WI38 (cell line): ENCODE data around the gene NFKBIZ.

Experiments used
- H3K4me3 ChIP-seq: 2 replicates; pipeline ENCODE4 v1.5.1; 2011; ENCODE audit warnings: low read depth, mild to moderate bottlenecking, control low read depth, low read length
- TF ChIP-seq, protein P1 (sequence below): IDR thresholded peaks from 2 replicates; pipeline ENCODE4 v1.5.1; 2012; ENCODE audit warnings: low read depth, mild to moderate bottlenecking, control low read depth, low read length

The NFKBIZ gene, protein sequence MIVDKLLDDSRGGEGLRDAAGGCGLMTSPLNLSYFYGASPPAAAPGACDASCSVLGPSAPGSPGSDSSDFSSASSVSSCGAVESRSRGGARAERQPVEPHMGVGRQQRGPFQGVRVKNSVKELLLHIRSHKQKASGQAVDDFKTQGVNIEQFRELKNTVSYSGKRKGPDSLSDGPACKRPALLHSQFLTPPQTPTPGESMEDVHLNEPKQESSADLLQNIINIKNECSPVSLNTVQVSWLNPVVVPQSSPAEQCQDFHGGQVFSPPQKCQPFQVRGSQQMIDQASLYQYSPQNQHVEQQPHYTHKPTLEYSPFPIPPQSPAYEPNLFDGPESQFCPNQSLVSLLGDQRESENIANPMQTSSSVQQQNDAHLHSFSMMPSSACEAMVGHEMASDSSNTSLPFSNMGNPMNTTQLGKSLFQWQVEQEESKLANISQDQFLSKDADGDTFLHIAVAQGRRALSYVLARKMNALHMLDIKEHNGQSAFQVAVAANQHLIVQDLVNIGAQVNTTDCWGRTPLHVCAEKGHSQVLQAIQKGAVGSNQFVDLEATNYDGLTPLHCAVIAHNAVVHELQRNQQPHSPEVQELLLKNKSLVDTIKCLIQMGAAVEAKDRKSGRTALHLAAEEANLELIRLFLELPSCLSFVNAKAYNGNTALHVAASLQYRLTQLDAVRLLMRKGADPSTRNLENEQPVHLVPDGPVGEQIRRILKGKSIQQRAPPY

GRCh38 chr3:101848754-101849713, at the start of gene NFKBIZ:
Gene NFKBIZ, plus strand, starts transcription at chr3:101849514. Its CDS starts 115 bp downstream, at chr3:101849629.
- TF ChIP-seq, protein P1, sequence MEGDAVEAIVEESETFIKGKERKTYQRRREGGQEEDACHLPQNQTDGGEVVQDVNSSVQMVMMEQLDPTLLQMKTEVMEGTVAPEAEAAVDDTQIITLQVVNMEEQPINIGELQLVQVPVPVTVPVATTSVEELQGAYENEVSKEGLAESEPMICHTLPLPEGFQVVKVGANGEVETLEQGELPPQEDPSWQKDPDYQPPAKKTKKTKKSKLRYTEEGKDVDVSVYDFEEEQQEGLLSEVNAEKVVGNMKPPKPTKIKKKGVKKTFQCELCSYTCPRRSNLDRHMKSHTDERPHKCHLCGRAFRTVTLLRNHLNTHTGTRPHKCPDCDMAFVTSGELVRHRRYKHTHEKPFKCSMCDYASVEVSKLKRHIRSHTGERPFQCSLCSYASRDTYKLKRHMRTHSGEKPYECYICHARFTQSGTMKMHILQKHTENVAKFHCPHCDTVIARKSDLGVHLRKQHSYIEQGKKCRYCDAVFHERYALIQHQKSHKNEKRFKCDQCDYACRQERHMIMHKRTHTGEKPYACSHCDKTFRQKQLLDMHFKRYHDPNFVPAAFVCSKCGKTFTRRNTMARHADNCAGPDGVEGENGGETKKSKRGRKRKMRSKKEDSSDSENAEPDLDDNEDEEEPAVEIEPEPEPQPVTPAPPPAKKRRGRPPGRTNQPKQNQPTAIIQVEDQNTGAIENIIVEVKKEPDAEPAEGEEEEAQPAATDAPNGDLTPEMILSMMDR: no peak
- H3K4me3 ChIP-seq: peak within 1 kb of the TSS; percentile 88

- no peak overlapping the region for H3K4me3 ChIP-seq
- TF ChIP-seq, protein P1: no peak
Observed at GRCh38 chr3:101801174-101801573, 48.1 kb upstream of the NFKBIZ start.

DNA sequence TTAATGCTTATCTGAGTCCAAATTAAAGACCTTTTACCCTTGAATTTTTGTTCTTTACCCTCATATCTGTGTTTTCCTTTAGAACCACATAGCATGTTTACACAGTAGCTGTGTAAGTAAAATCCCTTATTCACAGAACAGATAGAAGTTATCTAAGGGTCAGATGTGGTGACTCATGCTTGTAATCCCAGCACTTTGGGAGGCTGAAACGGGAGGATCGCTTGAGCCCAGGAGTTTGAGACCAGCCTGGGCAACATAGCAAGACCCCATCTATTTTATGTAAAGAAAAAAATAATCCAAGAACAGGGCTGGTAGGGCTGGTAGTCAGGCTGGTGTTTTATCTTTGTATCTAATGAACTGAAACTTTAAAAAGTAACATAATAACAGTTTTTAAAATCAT, 47.1 kb upstream of the NFKBIZ start:
- TF ChIP-seq, protein P1: no peak

DNA sequence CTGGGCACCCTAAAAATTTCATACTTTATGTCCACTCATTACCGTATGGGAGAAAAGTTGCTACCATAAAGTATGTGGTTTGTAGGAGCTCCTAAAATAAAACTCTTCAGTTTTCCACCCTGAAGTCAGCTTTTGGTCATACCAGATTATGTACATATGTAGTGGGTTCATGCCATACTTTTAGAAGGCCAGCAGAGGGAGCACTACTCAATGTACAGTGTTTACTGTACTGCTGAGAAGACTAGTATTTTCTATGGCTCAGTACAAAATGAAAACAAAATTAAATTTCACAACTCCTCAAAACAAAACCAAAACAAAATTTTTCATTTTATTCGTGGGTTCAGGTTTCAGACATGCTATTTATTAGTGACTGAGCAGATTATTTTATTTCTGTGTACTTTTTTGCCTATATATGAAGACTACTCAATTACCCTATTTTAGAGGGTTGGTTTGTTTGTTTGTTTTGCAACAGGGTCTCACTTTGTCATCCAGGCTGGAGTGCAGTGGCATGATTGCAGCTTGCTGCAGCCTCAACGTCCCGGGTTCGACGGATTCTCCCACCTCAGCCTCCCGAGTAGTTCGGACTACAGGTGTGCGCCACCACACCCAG, 46.0 kb upstream of the NFKBIZ start:
- H3K4me3 ChIP-seq: no peak overlapping the region
- TF ChIP-seq, protein P1: peak; percentile 71

More for the DNA sequence above, 47.1 kb upstream of the NFKBIZ start:
- no peak overlapping the region for H3K4me3 ChIP-seq

DNA sequence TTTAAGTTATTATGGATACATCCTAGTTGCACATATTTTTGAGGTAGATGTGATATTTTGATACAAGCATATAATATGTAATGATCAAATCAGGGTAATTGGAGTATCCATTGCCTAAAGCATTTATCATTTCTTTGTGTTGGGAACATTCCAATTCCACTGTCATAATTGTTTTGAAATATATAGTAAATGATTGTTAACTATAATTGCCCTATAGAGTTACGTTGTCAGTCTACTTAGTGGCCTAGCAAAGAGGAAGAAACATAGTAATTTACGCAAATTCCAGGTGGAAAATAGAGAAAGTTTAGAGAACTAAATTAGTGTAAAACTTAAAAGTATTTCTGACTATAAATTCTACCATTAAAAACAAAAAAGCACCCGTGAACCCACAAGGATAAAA, 45.4 kb upstream of the NFKBIZ start:
- TF ChIP-seq, protein P1: no peak

GRCh38 chr3:101806491-101806890, 42.8 kb upstream of the NFKBIZ start:
- H3K4me3 ChIP-seq: no peak overlapping the region
- TF ChIP-seq, protein P1: no peak

More for the DNA sequence above, 45.4 kb upstream of the NFKBIZ start:
- H3K4me3 ChIP-seq: no peak overlapping the region
